Keratinocyte (primary cell): ENCODE measurements around the gene RIOK2. TPM values are rescaled to one million over a fixed set of nuclear protein-coding genes. Genes with fewer than 3 reads are reported as not detected.

Source experiments
- DNase-seq: peaks from one replicate; pipeline ENCODE4 v3.0.0-alpha.2; 2011; ENCODE audit warnings: low read depth, missing footprints, low spot score
- FAIRE-seq: peaks from 2 replicates; lab custom pipeline; 2011; peaks lifted over from hg19 to GRCh38; lab: Jason Lieb, UNC
- H2AFZ ChIP-seq: 2 replicates; pipeline ENCODE4 v1.6.0; 2012; ENCODE audit warnings: low read length, control low read depth, inconsistent platforms; ENCODE audit not compliant: control insufficient read depth
- H3K27ac ChIP-seq: 2 replicates; pipeline ENCODE4 v1.5.1; 2011; ENCODE audit warnings: low read length; ENCODE audit not compliant: control insufficient read depth, insufficient read depth
- H3K27me3 ChIP-seq: 3 replicates; pipeline ENCODE4 v1.6.0; 2011; ENCODE audit warnings: low read length; ENCODE audit not compliant: control insufficient read depth, insufficient read depth; ENCODE audit errors: extremely low read depth
- H3K36me3 ChIP-seq, 2 experiments: 2 replicates in 1 of 2; 3 replicates in 1 of 2; pipeline ENCODE4 v1.5.1; 2011; ENCODE audit warnings: low read length in 2 of 2, mild to moderate bottlenecking in 1 of 2; ENCODE audit not compliant: control insufficient read depth in 2 of 2, insufficient read depth in 2 of 2; ENCODE audit errors: extremely low read depth in 1 of 2
- H3K4me1 ChIP-seq: 3 replicates; pipeline ENCODE4 v1.5.1; 2011; ENCODE audit warnings: low read length; ENCODE audit not compliant: control insufficient read depth, insufficient read depth; ENCODE audit errors: extremely low read depth
- H3K4me2 ChIP-seq: 3 replicates; pipeline ENCODE4 v1.6.0; 2011; ENCODE audit warnings: low read depth, low read length; ENCODE audit not compliant: control insufficient read depth, insufficient read depth; ENCODE audit errors: extremely low read depth
- H3K4me3 ChIP-seq, 3 experiments: fragments of 200-600 bp in 1 of 3; sonication (generic) in 1 of 3; 2 replicates in 2 of 3; 3 replicates in 1 of 3; pipeline ENCODE4 v1.5.1; 2011 to 2016; ENCODE audit warnings: low read length in 3 of 3, mild to moderate bottlenecking in 3 of 3, control low read depth in 2 of 3, inconsistent platforms in 1 of 3, low read depth in 1 of 3, mixed read lengths in 1 of 3, mixed run types in 1 of 3, moderate library complexity in 1 of 3; ENCODE audit not compliant: control insufficient read depth in 2 of 3, insufficient read depth in 2 of 3; ENCODE audit errors: extremely low read depth in 1 of 3
- H3K79me2 ChIP-seq: 2 replicates; pipeline ENCODE4 v1.6.0; 2012; ENCODE audit warnings: low read length; ENCODE audit not compliant: control insufficient read depth, insufficient read depth
- H3K9ac ChIP-seq: 3 replicates; pipeline ENCODE4 v1.6.0; 2011; ENCODE audit warnings: low read length; ENCODE audit not compliant: control insufficient read depth, insufficient read depth; ENCODE audit errors: extremely low read depth
- H3K9me1 ChIP-seq: 3 replicates; pipeline ENCODE4 v1.6.0; 2011; ENCODE audit warnings: low read length; ENCODE audit not compliant: control insufficient read depth, insufficient read depth; ENCODE audit errors: extremely low read depth
- H3K9me3 ChIP-seq: 2 replicates; pipeline ENCODE4 v1.5.1; 2012; ENCODE audit warnings: low read depth, low read length; ENCODE audit not compliant: control insufficient read depth
- H4K20me1 ChIP-seq: 3 replicates; pipeline ENCODE4 v1.6.0; 2011; ENCODE audit warnings: low read length; ENCODE audit not compliant: control insufficient read depth, insufficient read depth; ENCODE audit errors: extremely low read depth
- CTCF ChIP-seq, 3 experiments: IDR thresholded peaks in 1 of 3; conservative IDR thresholded peaks in 1 of 3; optimal IDR thresholded peaks in 1 of 3; 2 replicates in 2 of 3; 3 replicates in 1 of 3; pipeline versions ENCODE3 to v1.5.1; 2011; ENCODE audit warnings: low read length in 3 of 3, mild to moderate bottlenecking in 3 of 3, moderate library complexity in 2 of 3, control low read depth in 1 of 3, inconsistent platforms in 1 of 3; ENCODE audit not compliant: insufficient read depth in 2 of 3; ENCODE audit errors: extremely low read depth in 1 of 3
- EZH2 ChIP-seq: IDR thresholded peaks from one replicate; pipeline ENCODE4 v1.6.1; 2012; ENCODE audit warnings: inconsistent platforms, mild to moderate bottlenecking, low read length, moderate library complexity
- dilution Hi-C: fragments of 300-500 bp; cut with MboI; formaldehyde crosslinking; loops from one replicate; pipeline ENCODE4 v1.7.0; 2020; ENCODE audit warnings: low sequenced_read_pairs; ENCODE audit not compliant: extremely low pct_ligation_motif_present
- polyA plus RNA-seq, 5 experiments: library from polyadenylated mRNA; depleted of rRNA in 3 of 5; stranded (reverse) in 3 of 5; stranded (forward) in 1 of 5; unstranded in 1 of 5; fragments of >200 nt; gene quantifications; 1 replicate in 1 of 5; 2 replicates in 3 of 5; 3 replicates in 1 of 5; pipeline versions ENCODE4 v1.2.1 to v1.2.3, GENCODE V29; 2011 to 2012; ENCODE audit warnings: missing spikeins in 2 of 5, low read depth in 1 of 5, low replicate concordance in 1 of 5

Gene RIOK2
- polyA plus RNA-seq, 1 donor (not counting 4 experiments of a cell fraction or from before 2014, with no cell fraction given): 34.5 TPM

- no peaks in the 10 kb centered on the region for H3K79me2 ChIP-seq
- H3K9me3 ChIP-seq: no peaks in the 10 kb centered on the region
- no peak overlapping the region for H3K4me3 ChIP-seq
- no peaks in the 10 kb centered on the region for H3K36me3 ChIP-seq
- FAIRE-seq: no peak
- no peak overlapping the region for H3K9ac ChIP-seq
- peaks cover 5% of the 10 kb centered on the region for H3K27me3 ChIP-seq
- no peak overlapping the region for H2AFZ ChIP-seq
- H4K20me1 ChIP-seq: no peaks in the 10 kb centered on the region
- no peaks in the 10 kb centered on the region for H3K4me1 ChIP-seq
- no peak overlapping the region for H3K4me2 ChIP-seq
- no peaks in the 10 kb centered on the region for H3K9me1 ChIP-seq
- no peak for TF ChIP-seq EZH2
- TF ChIP-seq CTCF (optimal IDR thresholded peaks at IDR 0.05 in 1 of 3, IDR thresholded peaks at IDR 0.05 in 1 of 3, conservative IDR thresholded peaks at IDR 0.05 in 1 of 3; ENCODE audit: extremely low read depth in 1 of 3, insufficient read depth in 2 of 3, low read length in 3 of 3): no peak
- dilution Hi-C loops: no loop called here
- no peak for DNase-seq
- H3K27ac ChIP-seq: no peak overlapping the region
Measured at GRCh38 chr5:97135868-97136267, 47.2 kb downstream of the RIOK2 start.

- H3K9me3 ChIP-seq: no peaks in the 10 kb centered on the region
- no peaks in the 10 kb centered on the region for H3K4me1 ChIP-seq
- H3K27ac ChIP-seq: no peak overlapping the region
- no peaks in the 10 kb centered on the region for H4K20me1 ChIP-seq
- H3K36me3 ChIP-seq: no peaks in the 10 kb centered on the region
- H3K9ac ChIP-seq: no peak overlapping the region
- H3K27me3 ChIP-seq: no peaks in the 10 kb centered on the region
- H3K4me3 ChIP-seq: no peak overlapping the region
- no peak overlapping the region for H2AFZ ChIP-seq
- TF ChIP-seq EZH2: no peak
- TF ChIP-seq CTCF (optimal IDR thresholded peaks at IDR 0.05 in 1 of 3, IDR thresholded peaks at IDR 0.05 in 1 of 3, conservative IDR thresholded peaks at IDR 0.05 in 1 of 3; ENCODE audit: extremely low read depth in 1 of 3, insufficient read depth in 2 of 3, low read length in 3 of 3): no peak
- FAIRE-seq: no peak
- dilution Hi-C loops: no loop called here
- no peaks in the 10 kb centered on the region for H3K79me2 ChIP-seq
- no peak overlapping the region for H3K4me2 ChIP-seq
- no peaks in the 10 kb centered on the region for H3K9me1 ChIP-seq
- no peak for DNase-seq
Measured at GRCh38 chr5:97134634-97135033, 48.4 kb downstream of the RIOK2 start.
